ENCODE results near the gene FMNL3. TPM values are rescaled to one million over a fixed set of nuclear protein-coding genes. Genes with fewer than 3 reads are reported as not detected.
"Not testable (repeated sequence)": the region's sequence is repeated elsewhere in the genome, so short reads cannot be mapped to it uniquely, and the experiment has no call there.

FMNL3 gene
- total RNA-seq, 1 donor from 2014 or later = 80.3 TPM

GRCh38 chr12:49633703-49634345, 73.4 kb downstream of the FMNL3 start:
- DNase-seq (ENCODE audit: low read depth, low spot score) = no peak

- no peak for DNase-seq (ENCODE audit: low read depth, low spot score)
These were observed 74.1 kb downstream of the FMNL3 start for GRCh38 chr12:49632986-49633702.

GRCh38 chr12:49632401-49632800, 74.8 kb downstream of the FMNL3 start:
- DNase-seq (ENCODE audit: low read depth, low spot score) = no peak

GRCh38 chr12:49631336-49631907, 75.8 kb downstream of the FMNL3 start:
- DNase-seq (ENCODE audit: low read depth, low spot score) = no peak

GRCh38 chr12:49627752-49628360, 79.3 kb downstream of the FMNL3 start:
- DNase-seq (ENCODE audit: low read depth, low spot score) = no peak

GRCh38 chr12:49626836-49627235, 80.4 kb downstream of the FMNL3 start:
- DNase-seq (ENCODE audit: low read depth, low spot score) = no peak

- no peak for DNase-seq (ENCODE audit: low read depth, low spot score)
These were observed 80.9 kb downstream of the FMNL3 start for GRCh38 chr12:49626169-49626835.

GRCh38 chr12:49624921-49625577, 82.2 kb downstream of the FMNL3 start:
- DNase-seq (ENCODE audit: low read depth, low spot score) = no peak

- DNase-seq (ENCODE audit: low read depth, low spot score) = peak; percentile 36
These were observed 83.9 kb downstream of the FMNL3 start, which contains the start of gene PRPF40B for GRCh38 chr12:49623142-49623904. Gene PRPF40B (plus strand): TSS chr12:49623561. CDS start chr12:49623591, 30 bp downstream.

GRCh38 chr12:49622501-49623141, 84.6 kb downstream of the FMNL3 start:
- DNase-seq (ENCODE audit: low read depth, low spot score) = no peak

GRCh38 chr12:49621651-49622500, 85.3 kb downstream of the FMNL3 start:
- no peak for DNase-seq (ENCODE audit: low read depth, low spot score)

GRCh38 chr12:49619286-49619685, 87.9 kb downstream of the FMNL3 start:
- DNase-seq (ENCODE audit: low read depth, low spot score) = no peak

- no peak for DNase-seq (ENCODE audit: low read depth, low spot score)
These were observed 88.6 kb downstream of the FMNL3 start for GRCh38 chr12:49618576-49618975.

GRCh38 chr12:49616533-49617219, 90.5 kb downstream of the FMNL3 start:
- no peak for DNase-seq (ENCODE audit: low read depth, low spot score)

GRCh38 chr12:49615725-49616124, 91.5 kb downstream of the FMNL3 start:
- no peak for DNase-seq (ENCODE audit: low read depth, low spot score)

GRCh38 chr12:49612210-49612609, 95.0 kb downstream of the FMNL3 start:
- DNase-seq (ENCODE audit: low read depth, low spot score) = no peak

GRCh38 chr12:49610785-49611184, 96.4 kb downstream of the FMNL3 start:
- DNase-seq (ENCODE audit: low read depth, low spot score) = not testable (repeated sequence)

- DNase-seq (ENCODE audit: low read depth, low spot score) = no peak
These were observed 97.4 kb downstream of the FMNL3 start for GRCh38 chr12:49609875-49610154.
